Kidney capillary endothelial cell (primary cell): Measurements from ENCODE around the gene ZNF740.

Experiments
- DNase-seq: peaks from one replicate; pipeline ENCODE4 v3.0.0-alpha.2; 2018; ENCODE audit warnings: low spot score

ZNF740 gene

DNA sequence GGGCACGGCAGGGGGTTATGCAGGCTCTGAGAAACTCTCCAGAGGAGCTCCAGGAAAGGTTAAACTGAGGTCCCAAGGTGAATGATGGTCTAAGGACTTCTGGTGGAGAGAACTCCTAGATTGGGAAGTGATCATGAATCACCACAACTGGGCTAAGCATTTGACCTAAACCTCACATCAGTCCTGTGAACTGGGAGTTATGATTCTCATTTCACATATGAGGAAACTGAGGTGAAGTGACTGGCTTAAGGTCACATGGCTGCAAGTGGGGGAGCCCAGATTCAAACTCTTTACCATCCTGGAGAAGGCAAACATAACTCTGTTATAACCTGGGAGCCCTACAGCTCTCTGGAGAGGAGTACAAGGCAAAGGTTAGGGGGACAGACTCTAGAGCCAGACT lies 47.3 kb downstream of the ZNF740 start:
- DNase-seq, result no peak

DNA sequence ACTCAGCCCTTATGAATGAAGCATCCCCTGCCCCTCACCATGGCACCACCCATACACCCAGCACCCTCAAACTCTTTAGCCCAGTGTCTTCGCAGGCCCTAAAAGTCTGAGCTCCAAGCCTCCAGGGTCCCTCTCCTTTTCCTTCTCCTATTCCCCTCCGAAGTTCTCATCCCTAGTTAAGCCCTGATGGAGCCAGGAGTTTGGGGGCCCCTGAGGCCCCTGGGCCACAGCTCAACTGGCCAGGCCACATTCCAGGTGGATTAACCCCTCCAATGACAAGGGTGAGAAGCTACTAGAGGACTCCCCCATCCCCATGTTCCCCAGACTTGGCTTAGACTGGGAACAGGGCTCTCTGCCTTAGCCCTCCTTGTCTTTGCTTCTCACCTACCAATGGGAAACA lies 48.9 kb downstream of the ZNF740 start:
- no peak for DNase-seq

DNA sequence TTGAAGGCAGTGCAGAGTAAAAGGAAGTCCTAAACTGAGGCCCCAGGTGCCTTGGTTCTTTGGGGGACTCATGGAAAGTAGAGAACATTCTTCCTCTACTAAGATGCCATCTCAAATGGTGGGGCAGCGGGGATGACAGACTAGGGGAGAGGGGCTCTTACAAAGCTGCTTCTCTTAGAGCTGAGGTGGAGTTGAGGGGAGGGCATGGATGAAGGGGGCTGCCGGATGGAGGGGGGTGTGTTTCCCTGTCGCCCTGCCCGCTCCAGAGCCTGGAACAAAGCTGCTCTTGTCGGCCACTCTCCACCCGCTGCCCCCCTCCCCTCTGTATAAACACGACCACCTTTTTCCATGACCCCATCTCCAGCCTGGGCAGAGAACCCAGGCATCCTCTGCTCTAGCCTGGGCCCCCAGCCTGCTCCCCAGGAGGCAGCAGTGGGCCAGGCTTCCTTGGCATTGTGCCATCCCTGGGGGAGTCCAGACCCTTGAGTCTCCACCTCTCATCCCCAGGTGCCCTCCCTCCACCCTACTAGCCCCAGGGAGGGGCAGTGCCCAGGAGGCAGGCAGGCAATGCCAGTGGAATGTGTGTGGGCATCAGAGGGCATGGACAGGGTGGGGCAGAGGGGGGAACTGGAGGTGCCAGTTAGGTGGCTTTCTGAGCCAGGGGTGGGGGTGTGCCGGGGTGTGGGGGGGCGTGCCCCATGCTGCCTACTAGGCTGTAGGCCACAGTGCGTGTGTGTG lies 49.8 kb downstream of the ZNF740 start:
- no peak for DNase-seq

DNA sequence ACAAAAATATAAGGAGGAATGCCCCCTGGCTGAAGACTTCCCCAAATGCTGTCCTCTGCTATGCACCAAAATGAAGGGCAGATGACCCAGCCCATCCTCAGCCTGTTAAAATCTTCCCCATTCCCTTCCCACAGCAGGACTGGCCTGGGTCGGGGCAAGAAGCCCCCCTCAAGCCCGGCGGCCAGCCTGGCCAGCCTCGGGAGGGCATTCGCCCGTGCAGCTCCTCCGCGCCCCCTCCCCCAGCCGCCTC lies 51.1 kb downstream of the ZNF740 start:
- DNase-seq, result no peak

DNA sequence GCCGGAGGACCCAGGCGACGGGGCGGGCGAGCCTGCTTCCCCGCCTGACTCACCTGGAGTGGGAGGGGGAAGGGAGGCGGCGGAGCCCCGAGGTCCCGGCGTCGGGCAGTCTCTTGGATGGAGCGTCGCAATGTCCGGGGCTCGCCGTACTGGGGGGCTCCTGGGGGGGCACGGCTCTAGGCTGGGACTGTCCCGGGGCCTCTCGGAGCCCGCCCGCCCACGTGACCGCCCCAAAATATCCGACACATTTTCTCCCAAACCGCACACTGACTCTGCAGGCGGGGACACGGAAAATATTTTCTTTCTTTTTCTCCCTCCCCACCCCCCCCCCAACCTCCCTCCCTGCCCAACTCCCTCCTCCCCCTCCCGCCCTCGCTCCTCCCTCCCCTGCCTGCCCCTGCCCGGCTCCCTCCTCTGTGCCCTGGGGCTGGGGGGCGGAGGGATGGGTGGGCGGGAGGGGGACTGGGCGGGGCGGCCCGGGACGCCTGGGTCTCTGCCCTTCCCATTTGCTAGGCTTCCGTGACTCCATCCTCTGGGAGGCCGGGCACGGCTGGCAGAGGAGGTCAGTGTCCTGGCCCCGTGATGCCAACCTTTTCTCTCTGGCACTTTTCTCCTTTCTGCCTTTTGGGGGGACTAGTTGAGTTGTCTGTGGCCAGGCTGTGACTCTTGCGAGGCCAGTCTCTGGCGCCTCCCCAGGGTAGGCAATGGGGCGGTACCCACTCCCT lies 51.6 kb downstream of the ZNF740 start, which contains the start of gene RARG:
TSS of gene RARG (minus strand) at position 289 of the 725 bp plus-strand sequence. CDS start 4,664 bp downstream, outside the sequence.
- no peak for DNase-seq

DNA sequence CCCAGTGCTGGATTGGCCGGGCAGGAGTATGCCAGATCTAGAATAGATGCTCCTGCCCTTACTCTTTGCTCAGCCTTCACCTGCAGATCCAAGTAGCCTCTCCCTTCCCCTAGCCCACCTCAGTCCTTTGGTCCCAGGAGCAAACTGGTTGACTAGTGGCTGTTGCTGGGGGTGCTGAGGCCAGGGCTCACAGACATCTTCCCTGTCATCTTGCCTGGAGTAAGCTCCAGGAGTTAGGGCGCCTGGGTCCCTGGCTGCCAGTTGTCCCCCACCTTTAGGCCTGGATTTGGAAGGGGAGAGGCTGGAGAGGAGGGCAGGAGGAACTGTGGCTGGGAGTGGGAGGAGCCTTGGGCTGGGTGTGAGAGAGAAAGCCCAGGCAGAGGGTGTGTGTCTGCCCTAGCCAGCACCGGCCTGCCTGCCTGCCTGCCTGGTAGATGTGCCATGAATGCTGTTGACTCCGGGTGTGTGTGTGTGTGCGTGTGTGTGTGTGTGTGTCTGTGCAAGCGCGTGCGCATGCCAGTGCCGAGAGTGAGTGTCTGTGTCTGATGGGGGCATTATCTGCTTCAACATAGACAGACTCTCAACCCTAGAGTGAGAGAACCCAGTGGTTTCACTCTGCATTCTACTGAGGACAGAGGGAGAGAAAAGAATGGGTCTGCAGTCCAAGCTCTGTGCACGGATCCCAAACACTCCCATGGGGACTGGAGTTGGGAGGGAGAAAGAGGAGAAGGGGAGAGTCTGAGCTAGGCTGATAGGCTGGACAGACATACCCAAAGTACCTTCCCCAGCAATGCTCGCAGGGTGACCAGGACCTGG lies 52.3 kb downstream of the ZNF740 start:
- no peak for DNase-seq

DNA sequence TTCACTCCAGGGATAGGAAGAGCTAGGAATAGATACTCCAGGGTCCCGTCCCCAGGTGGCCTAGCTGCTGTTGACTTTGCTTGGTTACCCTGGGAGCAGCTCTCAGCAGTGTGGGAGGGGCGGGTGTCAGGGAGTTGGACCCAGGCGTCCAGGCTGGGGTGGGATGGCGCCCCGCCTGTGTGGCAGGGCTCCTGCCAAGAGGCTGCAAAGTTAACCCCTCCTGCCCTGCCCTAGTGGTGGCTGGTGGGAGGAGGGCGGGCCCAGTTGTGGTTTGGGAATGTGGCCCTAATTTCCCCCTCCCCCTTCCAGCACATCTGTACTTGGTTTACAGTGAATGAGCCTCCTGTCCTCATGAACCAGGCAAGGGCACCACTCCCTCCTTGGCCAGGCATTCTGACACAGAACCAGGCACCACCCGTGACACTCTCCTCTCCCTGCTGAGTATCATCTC lies 53.2 kb downstream of the ZNF740 start:
- DNase-seq, result no peak

DNA sequence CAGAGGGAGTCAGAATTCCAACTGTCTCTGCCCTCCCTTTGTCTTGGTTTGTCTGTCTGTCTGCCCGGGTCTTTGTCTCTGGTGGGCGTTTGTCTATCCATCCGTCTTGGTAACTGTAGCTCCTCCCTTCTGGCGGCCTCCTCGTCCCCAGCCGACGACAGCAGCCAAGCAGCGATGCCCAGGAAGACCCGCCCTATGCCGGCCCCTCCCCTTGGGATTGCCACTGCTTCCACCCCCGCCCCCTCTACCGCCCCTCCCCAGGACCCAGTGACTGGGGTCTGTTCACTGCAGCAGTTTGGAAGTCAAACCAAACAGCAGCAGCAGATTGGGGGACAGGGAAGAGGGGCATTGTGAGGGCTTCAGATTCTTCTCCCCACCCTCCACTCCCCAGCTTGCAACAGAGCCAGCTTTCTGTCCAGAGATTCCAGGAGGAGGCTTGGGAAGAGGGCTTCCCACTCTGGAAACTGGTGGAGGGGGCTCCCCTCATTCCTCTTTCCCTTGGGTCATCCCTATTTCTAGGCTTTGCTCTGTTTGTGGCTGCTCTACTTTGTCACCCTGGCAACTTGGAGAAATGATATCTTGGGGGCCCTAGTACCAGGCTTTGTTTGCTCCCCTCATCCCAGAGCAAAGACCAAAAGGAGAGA lies 53.9 kb downstream of the ZNF740 start:
- no peak for DNase-seq

DNA sequence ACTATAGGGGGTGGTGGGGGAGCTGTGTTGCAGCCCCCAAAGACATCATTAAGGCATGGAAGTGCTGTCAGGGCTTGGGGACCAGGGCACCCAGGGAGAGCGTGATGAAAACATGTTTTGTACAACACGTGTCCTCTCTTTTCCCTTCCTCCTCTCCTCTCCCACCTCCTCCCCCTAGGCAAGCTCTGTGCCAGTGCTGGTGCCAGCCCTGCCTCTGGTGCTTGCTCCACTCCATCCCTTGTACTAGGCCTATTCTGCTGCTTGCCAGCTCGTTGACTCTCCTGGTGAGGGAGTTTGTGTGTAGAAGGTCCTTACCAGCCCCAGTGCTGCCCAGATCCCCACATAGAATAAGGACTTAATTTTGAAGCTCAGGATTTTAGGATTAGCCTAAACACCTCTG lies 54.6 kb downstream of the ZNF740 start:
- DNase-seq, result no peak

DNA sequence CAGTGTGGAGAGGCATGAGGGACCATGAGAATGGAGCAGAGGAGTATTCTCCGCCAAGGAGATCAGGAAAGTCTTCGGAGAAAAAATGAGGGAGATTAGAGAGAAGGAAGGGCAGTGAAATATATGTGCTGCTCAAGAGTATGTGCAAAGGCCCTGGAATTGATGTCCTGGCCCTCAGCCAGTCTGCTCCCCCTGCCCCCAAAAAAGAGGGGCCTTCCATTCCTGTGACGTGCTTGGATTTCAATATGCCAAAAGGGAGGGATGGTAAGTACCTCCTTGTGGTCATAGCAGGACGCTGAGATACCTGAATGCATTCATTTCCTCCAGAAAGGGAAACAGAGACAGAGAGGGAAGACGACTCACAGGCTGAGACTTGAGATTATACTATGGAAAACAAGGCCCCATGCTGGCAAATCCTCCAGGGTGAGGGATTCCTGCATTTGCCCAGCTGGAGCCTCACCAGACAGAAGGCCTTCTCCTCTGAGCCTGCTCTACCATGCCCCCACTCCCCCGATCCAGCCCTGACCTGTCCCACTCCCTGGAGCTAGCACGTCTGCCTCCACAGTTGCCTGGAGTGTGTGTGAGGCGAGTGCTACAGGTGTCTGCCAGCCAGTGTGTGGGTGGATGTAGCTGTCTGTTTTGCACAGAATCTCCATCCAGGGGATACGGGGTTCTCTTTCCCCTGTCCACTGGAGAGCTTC lies 55.4 kb downstream of the ZNF740 start:
- no peak for DNase-seq

DNA sequence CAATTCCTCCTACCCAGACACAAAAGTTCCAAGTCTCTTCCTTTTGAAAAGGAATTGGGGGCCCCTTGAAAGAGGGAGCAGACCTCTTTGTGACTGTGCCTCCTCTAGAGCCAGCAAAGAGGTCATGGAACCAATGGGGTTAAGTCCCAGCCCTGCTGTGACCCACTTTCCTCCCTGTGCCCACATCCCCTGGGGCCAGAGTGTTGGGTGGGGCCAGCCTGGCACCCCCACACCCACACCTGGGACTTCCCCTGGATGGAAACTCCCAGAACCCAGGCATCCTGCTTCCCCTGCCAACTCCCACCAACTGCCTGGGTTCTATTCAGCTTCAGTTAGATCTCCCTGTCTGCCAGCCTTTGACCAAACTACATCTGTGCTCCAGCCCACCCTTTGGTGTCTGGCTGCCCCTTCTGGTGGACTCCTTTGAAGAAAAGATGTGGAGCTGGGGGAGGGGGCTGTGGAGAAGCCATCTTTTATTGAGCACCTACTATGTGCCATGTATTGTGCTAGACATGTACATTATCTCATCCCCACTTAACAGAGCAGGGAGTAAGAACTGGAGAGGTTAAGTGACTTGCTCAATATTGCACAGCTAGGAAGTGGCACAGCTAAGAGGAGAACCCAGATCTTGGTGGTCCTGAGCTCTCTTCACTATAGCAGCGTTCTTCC lies 56.1 kb downstream of the ZNF740 start:
- DNase-seq, result no peak

DNA sequence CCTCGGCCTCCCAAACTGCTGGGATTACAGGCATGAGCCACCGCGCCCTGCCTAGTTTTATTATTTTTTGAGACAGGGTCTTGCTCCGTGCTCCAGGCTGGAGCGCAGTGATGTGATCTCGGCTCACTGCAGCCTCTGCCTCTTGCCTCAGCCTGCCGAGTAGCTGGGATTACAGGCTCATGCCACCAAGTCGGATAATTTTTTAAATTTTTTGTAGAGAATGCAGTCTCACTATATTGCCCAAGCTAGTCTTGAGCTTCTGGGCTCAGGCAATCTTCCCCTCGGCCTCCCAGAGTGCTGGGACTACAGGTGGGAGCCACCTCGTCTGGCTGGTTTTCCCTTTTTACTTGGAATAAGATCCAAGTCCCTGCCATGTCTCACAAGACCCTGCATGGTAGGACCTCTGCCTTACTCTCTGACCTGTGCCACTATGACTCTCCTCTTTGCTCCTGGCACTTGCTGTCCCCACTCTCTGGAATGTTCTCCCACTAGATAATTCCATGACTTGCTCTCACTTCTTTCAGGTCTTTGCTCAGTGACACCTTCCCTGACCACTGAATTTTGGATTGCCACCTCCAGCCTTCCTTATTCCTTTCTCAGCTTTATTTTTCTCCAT lies 59.2 kb downstream of the ZNF740 start:
- DNase-seq, result no peak

DNA sequence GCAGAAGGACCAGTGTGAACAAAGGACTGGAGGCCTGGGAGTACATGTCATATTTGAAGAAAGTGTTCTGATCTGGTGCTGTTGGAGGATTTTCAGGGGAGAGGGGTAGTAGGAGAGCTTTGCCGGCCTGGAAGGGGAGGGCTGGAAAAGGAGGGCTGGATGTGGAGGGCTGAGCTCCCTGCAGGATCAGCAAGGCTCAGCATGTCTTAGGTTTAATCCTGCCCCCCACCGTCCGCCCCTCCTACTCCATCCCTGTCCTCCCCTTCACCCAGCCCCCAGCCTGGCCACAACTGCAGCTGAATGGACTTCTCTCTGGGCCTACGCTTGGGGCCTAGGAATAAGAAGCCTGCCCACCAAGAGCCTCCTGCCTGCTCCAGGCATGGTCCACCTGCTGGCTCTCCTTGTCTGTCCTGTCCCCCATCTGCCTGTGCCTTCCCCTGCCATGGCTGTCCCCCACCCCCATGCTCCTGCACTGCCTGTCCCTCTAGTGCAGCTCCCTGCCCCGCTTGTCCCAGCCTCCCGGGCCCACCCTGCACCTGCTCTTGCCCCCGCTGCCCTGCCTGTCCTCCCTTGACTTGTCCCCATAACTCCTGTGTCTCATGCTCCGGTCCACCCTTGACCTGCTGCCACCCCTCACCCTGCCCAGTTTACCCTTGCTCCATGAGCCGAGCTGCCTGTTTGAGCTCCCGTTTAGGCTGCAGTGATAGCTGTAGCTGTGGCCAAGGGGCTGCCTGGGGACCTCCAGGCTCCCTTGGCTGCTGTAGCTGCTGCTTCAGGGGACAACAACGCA lies 61.3 kb downstream of the ZNF740 start:
- DNase-seq, result no peak

DNA sequence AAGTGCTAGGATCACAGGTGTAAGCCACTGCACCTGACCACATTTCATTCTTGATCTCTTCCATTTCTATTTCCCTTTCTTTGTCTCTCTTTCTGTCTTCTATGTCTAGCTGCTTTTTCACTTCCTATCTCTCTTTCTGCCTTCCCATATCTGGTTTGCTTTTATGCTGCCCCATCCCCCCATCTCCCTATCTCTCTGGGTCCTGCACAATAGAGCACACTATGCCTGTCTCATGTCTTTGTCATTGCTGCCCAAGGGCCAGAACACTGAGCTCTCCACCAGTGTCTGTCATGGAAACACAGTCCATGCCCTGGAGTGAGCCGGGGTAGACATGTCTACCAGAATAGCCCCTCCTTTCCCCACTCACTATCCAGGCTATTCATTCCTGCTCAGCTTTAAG lies 63.8 kb downstream of the ZNF740 start:
- DNase-seq, result no peak
